ENCODE results near the gene TMA7B. TPM values are rescaled to one million over a fixed set of nuclear protein-coding genes. Genes with fewer than 3 reads are reported as not detected.

TMA7B gene
- total RNA-seq, 1 donor from 2014 or later = not detected

- Mint-ChIP-seq H3K27me3 (ENCODE audit: low read depth) (peaks cover 19% of the 10 kb centered on the region), H3K36me3 (ENCODE audit: low read depth) (no peaks in the 10 kb centered on the region), H3K9me3 (no peaks in the 10 kb centered on the region), H3K4me3 (no peak overlapping the region), H3K27ac (ENCODE audit: unreplicated experiment) (peak overlapping the region; percentile 22), H3K4me1 (peaks cover 38% of the 10 kb centered on the region)
- TF ChIP-seq, protein P1, sequence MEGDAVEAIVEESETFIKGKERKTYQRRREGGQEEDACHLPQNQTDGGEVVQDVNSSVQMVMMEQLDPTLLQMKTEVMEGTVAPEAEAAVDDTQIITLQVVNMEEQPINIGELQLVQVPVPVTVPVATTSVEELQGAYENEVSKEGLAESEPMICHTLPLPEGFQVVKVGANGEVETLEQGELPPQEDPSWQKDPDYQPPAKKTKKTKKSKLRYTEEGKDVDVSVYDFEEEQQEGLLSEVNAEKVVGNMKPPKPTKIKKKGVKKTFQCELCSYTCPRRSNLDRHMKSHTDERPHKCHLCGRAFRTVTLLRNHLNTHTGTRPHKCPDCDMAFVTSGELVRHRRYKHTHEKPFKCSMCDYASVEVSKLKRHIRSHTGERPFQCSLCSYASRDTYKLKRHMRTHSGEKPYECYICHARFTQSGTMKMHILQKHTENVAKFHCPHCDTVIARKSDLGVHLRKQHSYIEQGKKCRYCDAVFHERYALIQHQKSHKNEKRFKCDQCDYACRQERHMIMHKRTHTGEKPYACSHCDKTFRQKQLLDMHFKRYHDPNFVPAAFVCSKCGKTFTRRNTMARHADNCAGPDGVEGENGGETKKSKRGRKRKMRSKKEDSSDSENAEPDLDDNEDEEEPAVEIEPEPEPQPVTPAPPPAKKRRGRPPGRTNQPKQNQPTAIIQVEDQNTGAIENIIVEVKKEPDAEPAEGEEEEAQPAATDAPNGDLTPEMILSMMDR (conservative IDR thresholded peaks at IDR 0.05) = no peak
- DNase-seq (ENCODE audit: low read depth, low spot score) = no peak
These were observed 49.9 kb downstream of the TMA7B start for GRCh38 chr22:40009951-40010671.

DNA sequence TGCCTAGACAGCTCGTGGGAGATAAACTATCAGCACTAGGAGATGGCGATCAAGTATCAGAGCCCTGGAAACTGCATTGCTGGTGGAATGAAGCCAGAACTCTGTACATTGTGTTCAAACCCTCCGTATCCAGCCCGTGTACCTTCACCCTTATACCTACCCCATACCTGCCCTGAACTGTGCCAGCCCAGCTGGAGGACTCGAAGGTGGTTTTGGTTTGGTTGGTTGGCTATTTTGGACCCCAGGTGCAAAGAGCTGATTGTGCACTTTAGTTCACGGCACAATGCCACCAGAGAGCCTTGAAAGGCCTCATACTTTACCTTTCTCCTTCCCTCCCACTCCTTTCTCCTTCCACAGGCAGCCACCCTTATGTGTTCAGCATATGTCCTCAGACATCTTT, 50.5 kb downstream of the TMA7B start:
- no peaks in the 10 kb centered on the region for H3K36me3 Mint-ChIP-seq (ENCODE audit: low read depth)
- H3K27me3 Mint-ChIP-seq (ENCODE audit: low read depth) = peaks cover 19% of the 10 kb centered on the region
- peaks cover 36% of the 10 kb centered on the region for H3K4me1 Mint-ChIP-seq
- no peak overlapping the region for H3K27ac Mint-ChIP-seq (ENCODE audit: unreplicated experiment)
- no peak overlapping the region for H3K4me3 Mint-ChIP-seq
- DNase-seq (ENCODE audit: low read depth, low spot score) = no peak
- TF ChIP-seq, protein P1 (conservative IDR thresholded peaks at IDR 0.05) = no peak
- H3K9me3 Mint-ChIP-seq = no peaks in the 10 kb centered on the region

Other genes with a start within 250 kb of the TMA7B start
- not detected in 2 replicates for gene ENTHD1, start 66.6 kb upstream of the TMA7B start, total RNA-seq
- 0.12 TPM in 1 of 2 replicates, not detected in the other for gene GRAP2, start 59.3 kb upstream of the TMA7B start, total RNA-seq
- 2.8 and 3.1 TPM in 2 replicates for gene FAM83F, start 34.6 kb downstream of the TMA7B start, total RNA-seq
- gene TNRC6B, start 217.5 kb downstream of the TMA7B start, total RNA-seq = 36.8 and 42.8 TPM in 2 replicates

All from neural crest cell (in vitro differentiated cells).